Choroid plexus epithelial cell (primary cell): ENCODE measurements around the gene JADE2.
"Not testable (repeated sequence)": the region's sequence is repeated elsewhere in the genome, so short reads cannot be mapped to it uniquely, and the experiment has no call there.

Experiments used
- DNase-seq: peaks from one replicate; pipeline ENCODE4 v3.0.0-alpha.2; 2010; ENCODE audit warnings: low read depth
- H3K4me3 ChIP-seq: 2 replicates; pipeline ENCODE4 v1.5.1; 2011; ENCODE audit warnings: low read depth, mild to moderate bottlenecking, control low read depth, low read length, moderate library complexity
- CTCF ChIP-seq: conservative IDR thresholded peaks from 2 replicates; pipeline ENCODE4 v1.5.1; 2011; ENCODE audit warnings: low read depth, mild to moderate bottlenecking, control low read depth, inconsistent platforms, low read length, moderate library complexity

JADE2 gene

GRCh38 chr5:134509308-134510040 lies 16.0 kb upstream of the JADE2 start:
- no peak overlapping the region for H3K4me3 ChIP-seq
- no peak for TF ChIP-seq CTCF
- no peak for DNase-seq

DNA sequence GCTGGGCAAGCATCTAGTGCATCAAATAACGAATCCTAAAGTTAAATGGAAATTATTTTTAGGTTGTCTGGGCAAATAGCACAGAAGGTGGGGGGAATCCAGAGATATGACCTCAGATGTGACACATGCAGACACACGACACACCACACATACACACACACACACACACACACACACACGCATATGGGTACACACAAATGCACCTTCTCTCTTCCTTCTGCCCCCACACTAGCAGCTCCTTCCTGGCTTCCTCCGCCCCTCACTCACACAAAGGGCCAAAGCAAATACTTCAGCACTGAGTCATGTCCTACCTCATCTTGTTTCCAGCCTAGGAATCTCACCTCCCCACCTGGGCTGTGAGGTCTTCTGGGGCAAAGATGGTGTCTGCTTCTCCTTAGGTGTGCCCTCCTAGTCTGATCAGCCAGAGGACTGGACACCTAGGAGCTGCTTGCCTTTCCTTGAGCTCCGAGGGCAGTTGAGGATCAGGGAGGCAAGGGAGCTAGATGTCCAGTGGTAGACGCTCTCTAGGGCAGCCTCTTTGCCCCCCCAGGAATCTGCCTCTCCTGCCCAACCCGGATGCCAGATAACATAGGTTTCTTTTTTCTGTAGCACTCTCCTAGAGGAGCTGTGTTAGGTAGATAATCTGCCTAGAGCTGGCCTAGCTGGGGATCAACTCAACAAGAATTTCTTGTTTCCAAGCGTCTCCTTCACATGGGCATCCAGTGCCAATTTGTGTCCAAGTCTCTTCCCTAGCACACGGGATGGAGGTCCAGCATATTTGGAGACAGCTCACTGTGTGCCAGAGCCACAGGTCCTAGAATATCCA lies 14.3 kb upstream of the JADE2 start:
- H3K4me3 ChIP-seq, result no peak overlapping the region
- peak; percentile 57 for DNase-seq
- TF ChIP-seq CTCF, result no peak

DNA sequence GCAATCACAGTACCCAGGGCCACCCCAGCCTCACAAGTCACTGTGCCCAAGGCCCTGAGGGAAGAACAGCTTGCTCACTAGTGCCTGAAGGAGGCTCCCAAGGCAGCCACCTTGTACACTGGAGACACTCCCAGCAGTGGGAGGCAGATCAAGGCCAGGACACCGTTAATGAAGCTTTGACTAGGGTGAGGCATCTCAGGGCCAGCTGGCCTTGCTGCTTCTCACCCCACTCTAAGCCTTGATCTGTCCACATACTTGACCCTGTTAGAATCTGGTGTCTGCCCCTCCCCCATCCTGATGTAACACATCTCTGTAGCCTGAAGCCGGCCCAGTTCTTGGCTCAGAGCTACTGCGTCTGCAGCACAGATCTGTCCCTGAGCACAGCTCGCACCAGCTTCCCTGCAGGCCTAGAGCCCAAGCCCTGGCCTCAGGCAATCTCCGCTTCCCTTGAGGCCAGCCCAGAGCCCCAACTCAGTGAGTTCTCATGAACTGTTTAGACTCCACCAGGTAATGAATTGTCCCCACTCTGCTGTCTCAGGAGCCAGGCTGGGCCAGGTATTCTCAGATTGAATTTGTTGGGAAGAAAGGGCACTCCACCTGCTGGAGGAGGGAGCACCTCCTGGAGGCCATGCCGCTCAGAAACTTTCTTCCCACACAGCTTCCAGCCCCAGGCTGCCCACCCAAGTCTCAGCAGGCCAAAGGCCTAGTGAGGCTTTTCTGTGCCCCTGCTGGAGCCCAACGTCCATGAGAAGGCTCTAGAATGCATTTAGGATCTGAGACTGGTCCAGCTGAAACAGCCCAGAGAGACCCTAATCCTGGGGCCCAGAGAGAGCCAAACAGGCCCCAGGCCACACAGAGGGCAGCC lies 13.4 kb upstream of the JADE2 start:
- DNase-seq, result peak; percentile 86
- no peak overlapping the region for H3K4me3 ChIP-seq
- peak; percentile 38 for TF ChIP-seq CTCF

- no peak for DNase-seq
- no peak for TF ChIP-seq CTCF
- H3K4me3 ChIP-seq, result no peak overlapping the region
Measured at GRCh38 chr5:134512661-134512999, 12.8 kb upstream of the JADE2 start.

- no peak for TF ChIP-seq CTCF
- no peak for DNase-seq
- no peak overlapping the region for H3K4me3 ChIP-seq
Measured at GRCh38 chr5:134515801-134516200, 9.7 kb upstream of the JADE2 start.

GRCh38 chr5:134516984-134517383 lies 8.5 kb upstream of the JADE2 start:
- not testable (repeated sequence) for H3K4me3 ChIP-seq

DNA sequence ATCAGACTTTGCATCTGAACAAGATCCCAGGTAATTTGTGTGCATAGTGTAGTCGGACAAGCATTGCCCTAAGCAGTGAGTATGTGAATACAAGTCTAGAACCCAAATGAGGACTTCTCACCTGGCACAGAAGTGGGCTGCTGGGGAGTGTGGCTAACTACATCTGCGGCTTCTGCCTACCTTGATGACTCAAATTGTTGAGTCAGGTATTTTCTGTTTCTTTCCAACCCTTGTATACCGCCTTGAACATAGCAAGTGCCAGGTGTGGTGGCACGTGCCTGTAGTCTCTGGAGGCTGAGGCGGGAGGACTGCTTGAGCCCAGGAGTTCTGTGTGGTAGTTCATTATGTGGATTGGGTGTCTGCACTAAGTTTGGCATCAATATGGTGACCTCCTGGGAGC lies 7.9 kb upstream of the JADE2 start:
- no peak for TF ChIP-seq CTCF
- no peak for DNase-seq
- H3K4me3 ChIP-seq, result no peak overlapping the region

More at GRCh38 chr5:134516984-134517383, 8.5 kb upstream of the JADE2 start:
- not testable (repeated sequence) for DNase-seq
